HG02970 (cell line): ENCODE measurements around the gene CCDC51.
A peak's percentile ranks its signal among the peaks of the same experiment; 100 is the strongest.
"Not testable (repeated sequence)": the region's sequence is repeated elsewhere in the genome, so short reads cannot be mapped to it uniquely, and the experiment has no call there.

Experiments used
- ATAC-seq: cut with Tn5 transposase; IDR thresholded peaks from one replicate; pipeline ENCODE4 v1.9.1; 2021; ENCODE audit warnings: mild to moderate bottlenecking, moderate library complexity, moderate number of reproducible peaks; ENCODE audit not compliant: unreplicated experiment, low FRiP score

The CCDC51 gene

GRCh38 chr3:48466386-48467109 is 26.6 kb upstream of the CCDC51 start:
- no peak for ATAC-seq

GRCh38 chr3:48465531-48466378 is 25.8 kb upstream of the CCDC51 start:
- ATAC-seq, result peak; percentile 71

GRCh38 chr3:48465237-48465530 is 25.3 kb upstream of the CCDC51 start:
- no peak for ATAC-seq

GRCh38 chr3:48464713-48465221 is 24.8 kb upstream of the CCDC51 start:
- ATAC-seq, result no peak

GRCh38 chr3:48463703-48464102 is 23.8 kb upstream of the CCDC51 start:
- ATAC-seq, result no peak

GRCh38 chr3:48461767-48462166 is 21.8 kb upstream of the CCDC51 start:
- ATAC-seq, result not testable (repeated sequence)

GRCh38 chr3:48460517-48460902 is 20.6 kb upstream of the CCDC51 start:
- no peak for ATAC-seq

- ATAC-seq, result no peak
Measured at GRCh38 chr3:48459773-48460516, 20.0 kb upstream of the CCDC51 start.

GRCh38 chr3:48459331-48459730 is 19.4 kb upstream of the CCDC51 start:
- no peak for ATAC-seq

- no peak for ATAC-seq
Measured at GRCh38 chr3:48456456-48456855, 16.5 kb upstream of the CCDC51 start.

- ATAC-seq, result no peak
Measured at GRCh38 chr3:48451270-48451669, 11.4 kb upstream of the CCDC51 start.

- ATAC-seq, result peak; percentile 84
Measured at GRCh38 chr3:48446425-48447193, 6.7 kb upstream of the CCDC51 start, which contains the start of gene ATRIP. Gene ATRIP (plus strand): TSS chr3:48446737. CDS start chr3:48446846, 109 bp downstream.

- ATAC-seq, result no peak
Measured at GRCh38 chr3:48446043-48446424, 6.1 kb upstream of the CCDC51 start.

- no peak for ATAC-seq
Measured at GRCh38 chr3:48445277-48445882, 5.5 kb upstream of the CCDC51 start.

GRCh38 chr3:48441940-48442339 is 2.0 kb upstream of the CCDC51 start:
- no peak for ATAC-seq

GRCh38 chr3:48440590-48440958 is 655 bp upstream of the CCDC51 start:
- no peak for ATAC-seq

- ATAC-seq, result no peak
Measured at GRCh38 chr3:48437812-48438211, 2.1 kb downstream of the CCDC51 start.

- no peak for ATAC-seq
Measured at GRCh38 chr3:48436855-48437254, 3.1 kb downstream of the CCDC51 start.

GRCh38 chr3:48436477-48436787 is 3.5 kb downstream of the CCDC51 start:
- no peak for ATAC-seq
